ENCODE data around the gene KCNJ15. TPM values are rescaled to one million over a fixed set of nuclear protein-coding genes. Genes with fewer than 3 reads are reported as not detected.

Gene KCNJ15
- total and polyA plus RNA-seq, 2 experiments from 2014 or later = 1.2 to 2.1 TPM

- Histone ChIP-seq H3K4me2 (ENCODE audit: unreplicated experiment) (peak overlapping the region; percentile 81), H3K4me1 (ENCODE audit: insufficient read depth) (peaks cover 23% of the 10 kb centered on the region), H3K27me3 (replicated peaks; ENCODE audit: insufficient read depth) (no peaks in the 10 kb centered on the region), H4K20me1 (ENCODE audit: insufficient read depth) (no peaks in the 10 kb centered on the region), H2AFZ (peak overlapping the region; percentile 62; the same call in 1 of the 2 replicates), H3K9me3 (ENCODE audit: low read depth) (no peaks in the 10 kb centered on the region), H3K9me2 (ENCODE audit: insufficient read depth) (no peaks in the 10 kb centered on the region), H3K79me2 (ENCODE audit: insufficient read depth) (no peaks in the 10 kb centered on the region), H3K9ac (peak overlapping the region; percentile 62), H3K36me3 (ENCODE audit: low read depth) (no peaks in the 10 kb centered on the region), H3K4me3 (no peak overlapping the region), H3K27ac (peak overlapping the region; percentile 82), H3F3A (ENCODE audit: insufficient read depth) (peaks cover 15% of the 10 kb centered on the region)
- no peak for TF ChIP-seq EZH2 (IDR thresholded peaks at IDR 0.05; ENCODE audit: insufficient read depth, poor library complexity, severe bottlenecking)
- TF ChIP-seq EZH2phosphoT487 (IDR thresholded peaks at IDR 0.05; ENCODE audit: insufficient read depth, low read depth) = no peak
- WGBS, 2 experiments (ENCODE audit: low coverage in 1 of 2, low lambda C conversion rate in 2 of 2, missing lambda C conversion rate in 2 of 2) = 79 to 81% methylated on average over 16 of the region's 16 CpGs
- DNase-seq = peak; percentile 23
- in situ Hi-C loops (cut with MboI) = loop anchor here (5.0 kb wide), 1 partner anchor 184 kb away; no protein-coding TSS in a partner anchor
Observed at GRCh38 chr21:38351176-38351959, 94.6 kb downstream of the KCNJ15 start.

DNA sequence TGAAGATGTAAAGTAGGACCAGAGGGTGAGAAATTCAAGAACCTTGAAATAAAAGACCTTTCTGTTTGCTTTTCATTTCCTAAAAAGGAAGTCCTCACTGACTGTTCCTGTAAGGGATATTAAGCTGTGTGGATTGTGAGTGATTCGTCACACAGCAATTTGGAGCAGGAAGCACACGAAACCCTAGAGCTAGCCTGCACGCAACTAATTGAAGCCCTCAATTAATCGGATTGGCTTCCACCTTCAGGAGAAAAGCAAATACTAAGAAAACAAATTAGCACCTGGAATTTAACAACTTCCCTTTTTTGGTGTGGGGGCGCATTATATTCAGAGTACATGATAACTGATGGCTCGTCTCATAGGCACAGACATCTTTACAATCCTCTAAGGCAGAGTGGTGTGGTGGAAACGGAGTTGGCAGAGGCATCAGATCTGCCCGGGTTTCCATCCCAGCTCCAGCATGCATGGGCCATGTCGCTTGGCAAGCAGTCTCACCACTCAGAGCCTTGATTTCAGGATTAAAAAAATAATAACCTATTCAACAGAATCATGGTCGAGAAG is 95.2 kb downstream of the KCNJ15 start:
- no peaks in the 10 kb centered on the region for H3K36me3 ChIP-seq (ENCODE audit: low read depth)
- H3K4me3 ChIP-seq = peak overlapping the region; percentile 25; the same call in 1 of the 2 replicates
- no peaks in the 10 kb centered on the region for H3K9me2 ChIP-seq (ENCODE audit: insufficient read depth)
- no peak for TF ChIP-seq EZH2 (IDR thresholded peaks at IDR 0.05; ENCODE audit: insufficient read depth, poor library complexity, severe bottlenecking)
- TF ChIP-seq EZH2phosphoT487 (IDR thresholded peaks at IDR 0.05; ENCODE audit: insufficient read depth, low read depth) = no peak
- H4K20me1 ChIP-seq (ENCODE audit: insufficient read depth) = no peaks in the 10 kb centered on the region
- H2AFZ ChIP-seq = peak overlapping the region; percentile 62; the same call in 1 of the 2 replicates
- peak overlapping the region; percentile 82 for H3K27ac ChIP-seq
- no peaks in the 10 kb centered on the region for H3K27me3 ChIP-seq (replicated peaks; ENCODE audit: insufficient read depth)
- H3K9me3 ChIP-seq (ENCODE audit: low read depth) = no peaks in the 10 kb centered on the region
- in situ Hi-C loops (cut with MboI) = loop anchor here (5.0 kb wide), 1 partner anchor 185 kb away; no protein-coding TSS in a partner anchor
- H3K79me2 ChIP-seq (ENCODE audit: insufficient read depth) = no peaks in the 10 kb centered on the region
- H3K9ac ChIP-seq = peak overlapping the region; percentile 62
- peak; percentile 91 for DNase-seq
- H3F3A ChIP-seq (ENCODE audit: insufficient read depth) = peaks cover 15% of the 10 kb centered on the region
- peaks cover 23% of the 10 kb centered on the region for H3K4me1 ChIP-seq (ENCODE audit: insufficient read depth)
- 13 to 17% methylated on average over 10 of the region's 10 CpGs for WGBS, 2 experiments (ENCODE audit: low coverage in 1 of 2, low lambda C conversion rate in 2 of 2, missing lambda C conversion rate in 2 of 2)
- H3K4me2 ChIP-seq (ENCODE audit: unreplicated experiment) = peak overlapping the region; percentile 81

DNA sequence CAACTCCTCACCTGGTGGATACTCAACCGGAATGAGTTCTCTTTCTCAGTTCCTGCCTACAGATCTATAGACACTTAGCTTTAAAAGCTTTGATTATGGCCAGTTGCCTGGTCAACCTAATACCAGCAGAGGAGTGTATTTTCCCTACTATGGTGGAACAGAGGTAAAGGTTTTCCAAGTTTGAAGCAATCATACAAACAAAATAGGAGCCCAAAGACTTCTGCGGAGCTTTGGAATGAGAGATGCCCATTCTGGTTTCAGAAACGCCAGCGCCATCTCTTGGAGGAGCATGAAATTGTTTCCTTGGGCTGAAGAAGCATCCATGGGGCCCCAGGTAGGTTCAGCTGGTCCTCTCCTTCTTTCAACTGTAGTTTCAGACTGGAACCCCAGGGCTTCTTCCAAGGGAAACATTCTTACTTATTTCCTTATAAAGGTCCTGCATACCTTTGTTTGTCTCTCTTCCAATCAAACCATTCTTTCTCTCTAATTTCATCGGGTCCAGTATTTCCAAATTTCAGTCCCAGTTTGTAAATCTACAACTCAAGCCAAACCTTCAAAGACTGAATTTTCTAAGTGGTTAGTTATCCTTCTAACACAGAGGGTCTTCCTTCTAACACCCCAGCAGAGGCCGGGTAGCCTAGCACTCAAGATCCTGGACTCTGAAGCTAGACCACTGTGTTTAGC is 95.9 kb downstream of the KCNJ15 start:
- Histone ChIP-seq H3K79me2 (ENCODE audit: insufficient read depth) (no peaks in the 10 kb centered on the region), H3K27ac (peak overlapping the region; percentile 82), H3K9ac (peak overlapping the region; percentile 62), H3K27me3 (replicated peaks; ENCODE audit: insufficient read depth) (no peaks in the 10 kb centered on the region), H4K20me1 (ENCODE audit: insufficient read depth) (no peaks in the 10 kb centered on the region), H3K36me3 (ENCODE audit: low read depth) (no peaks in the 10 kb centered on the region), H3F3A (ENCODE audit: insufficient read depth) (peaks cover 15% of the 10 kb centered on the region), H2AFZ (peak overlapping the region; percentile 62; the same call in 1 of the 2 replicates), H3K9me2 (ENCODE audit: insufficient read depth) (no peaks in the 10 kb centered on the region), H3K4me3 (peak overlapping the region; percentile 25; the same call in 1 of the 2 replicates), H3K4me2 (ENCODE audit: unreplicated experiment) (peak overlapping the region; percentile 81), H3K9me3 (ENCODE audit: low read depth) (no peaks in the 10 kb centered on the region), H3K4me1 (ENCODE audit: insufficient read depth) (peaks cover 23% of the 10 kb centered on the region)
- in situ Hi-C loops (cut with MboI) = loop anchor here (5.0 kb wide), 1 partner anchor 185 kb away; no protein-coding TSS in a partner anchor
- DNase-seq = peak; percentile 89
- TF ChIP-seq EZH2phosphoT487 (IDR thresholded peaks at IDR 0.05; ENCODE audit: insufficient read depth, low read depth) (no peak), EZH2 (IDR thresholded peaks at IDR 0.05; ENCODE audit: insufficient read depth, poor library complexity, severe bottlenecking) (no peak)
- WGBS, 2 experiments (ENCODE audit: low coverage in 1 of 2, low lambda C conversion rate in 2 of 2, missing lambda C conversion rate in 2 of 2) = 48 to 51% methylated on average over 6 of the region's 6 CpGs

- no peaks in the 10 kb centered on the region for H4K20me1 ChIP-seq (ENCODE audit: insufficient read depth)
- no peaks in the 10 kb centered on the region for H3K9me3 ChIP-seq (ENCODE audit: low read depth)
- no peak for DNase-seq
- no peaks in the 10 kb centered on the region for H3K27me3 ChIP-seq (replicated peaks; ENCODE audit: insufficient read depth)
- H3K4me2 ChIP-seq (ENCODE audit: unreplicated experiment) = no peak overlapping the region
- H3K79me2 ChIP-seq (ENCODE audit: insufficient read depth) = no peaks in the 10 kb centered on the region
- in situ Hi-C loops (cut with MboI) = loop anchor here (5.0 kb wide), 1 partner anchor 187 kb away; no protein-coding TSS in a partner anchor
- H3K9ac ChIP-seq = no peak overlapping the region
- H3K36me3 ChIP-seq (ENCODE audit: low read depth) = no peaks in the 10 kb centered on the region
- H3K4me1 ChIP-seq (ENCODE audit: insufficient read depth) = peaks cover 23% of the 10 kb centered on the region
- no peak for TF ChIP-seq EZH2phosphoT487 (IDR thresholded peaks at IDR 0.05; ENCODE audit: insufficient read depth, low read depth)
- TF ChIP-seq EZH2 (IDR thresholded peaks at IDR 0.05; ENCODE audit: insufficient read depth, poor library complexity, severe bottlenecking) = no peak
- peaks cover 15% of the 10 kb centered on the region for H3F3A ChIP-seq (ENCODE audit: insufficient read depth)
- WGBS, 2 experiments (ENCODE audit: low coverage in 1 of 2, low lambda C conversion rate in 2 of 2, missing lambda C conversion rate in 2 of 2) = 99% methylated on average over 9 to 10 of the region's 10 CpGs
- H3K27ac ChIP-seq = no peak overlapping the region
- H3K4me3 ChIP-seq = no peak overlapping the region
- H3K9me2 ChIP-seq (ENCODE audit: insufficient read depth) = no peaks in the 10 kb centered on the region
- no peak overlapping the region for H2AFZ ChIP-seq
Observed at GRCh38 chr21:38354231-38354630, 97.4 kb downstream of the KCNJ15 start.
